H1 (cell line): Measurements from ENCODE around the gene DRD1.

Experiments
- ASH2L ChIP-seq: fragments of 200-600, 300-600 bp; sonication (generic); IDR thresholded peaks from one replicate; pipeline ENCODE4 v1.7.1; 2017; ENCODE audit warnings: low read length
- CTCF ChIP-seq, 3 experiments: IDR thresholded peaks; 1 replicate in 2 of 3; 2 replicates in 1 of 3; pipeline versions ENCODE4 v1.5.1 to v1.6.1; 2011; ENCODE audit warnings: low read length in 3 of 3, mild to moderate bottlenecking in 3 of 3, inconsistent platforms in 2 of 3, low read depth in 1 of 3, moderate library complexity in 1 of 3; ENCODE audit not compliant: insufficient read depth in 1 of 3; ENCODE audit errors: control extremely low read depth in 1 of 3
- GABPA ChIP-seq: IDR thresholded peaks from 2 replicates; pipeline ENCODE4 v1.6.1; 2011; ENCODE audit warnings: mild to moderate bottlenecking, low read length, moderate library complexity, borderline replicate concordance; ENCODE audit not compliant: insufficient read depth
- NRF1 ChIP-seq: IDR thresholded peaks from 2 replicates; pipeline ENCODE4 v1.6.1; 2011; ENCODE audit warnings: mild to moderate bottlenecking, low read depth, low read length, improper control_type of control experiment

- no peak for TF ChIP-seq CTCF (IDR thresholded peaks at IDR 0.05; ENCODE audit: control extremely low read depth in 1 of 3, insufficient read depth in 1 of 3, low read depth in 1 of 3, low read length in 3 of 3)
- no peak for TF ChIP-seq ASH2L
- TF ChIP-seq GABPA: no peak
- TF ChIP-seq NRF1: no peak
Measured at GRCh38 chr5:175471196-175471595, 27.2 kb upstream of the DRD1 start.
